H1 (cell line): Measurements from ENCODE around the gene OBSCN. TPM values are rescaled to one million over a fixed set of nuclear protein-coding genes. Genes with fewer than 3 reads are reported as not detected.
A peak's percentile ranks its signal among the peaks of the same experiment; 100 is the strongest.

Experiments used
- CTCF ChIA-PET: fragments of 300-600 bp; sonication (Branson Sonifier 250); formaldehyde crosslinking; loops from one replicate; lab custom pipeline; 2021; ENCODE audit not compliant: partially characterized antibody; lab: Charles Lee
- POLR2A ChIA-PET: fragments of 300-600 bp; sonication (Branson Sonifier 250); formaldehyde crosslinking; loops from one replicate; lab custom pipeline; 2021; ENCODE audit warnings: inconsistent platforms; ENCODE audit not compliant: partially characterized antibody; lab: Charles Lee
- DNase-seq, 2 experiments: peaks; one replicate each; pipeline versions ENCODE4 v3.0.0 to v3.0.0-alpha.2; 2010 to 2022; ENCODE audit warnings: low spot score in 2 of 2, low read depth in 1 of 2, mixed read lengths in 1 of 2
- FAIRE-seq: peaks from 2 replicates; lab custom pipeline; 2011; peaks lifted over from hg19 to GRCh38; lab: Jason Lieb, UNC
- H2AFZ ChIP-seq: 2 replicates; pipeline ENCODE4 v1.8.1; 2012; ENCODE audit warnings: low read length, inconsistent platforms
- H2AK5ac ChIP-seq: 2 replicates; pipeline ENCODE4 v1.6.1; 2013; ENCODE audit warnings: low read depth, low read length
- H2BK120ac ChIP-seq: replicated peaks from 2 replicates; pipeline ENCODE3; 2013; ENCODE audit warnings: low read depth, low read length, inconsistent platforms
- H2BK12ac ChIP-seq: 2 replicates; pipeline ENCODE4 v1.6.1; 2013; ENCODE audit warnings: low read depth, low read length
- H2BK15ac ChIP-seq: 2 replicates; pipeline ENCODE4 v1.6.1; 2013; ENCODE audit warnings: low read length
- H2BK20ac ChIP-seq: 2 replicates; pipeline ENCODE4 v1.6.1; 2013; ENCODE audit warnings: low read length
- H2BK5ac ChIP-seq: 2 replicates; pipeline ENCODE4 v1.6.1; 2013; ENCODE audit warnings: low read depth, low read length
- H3K14ac ChIP-seq: 2 replicates; pipeline ENCODE4 v1.6.1; 2013; ENCODE audit warnings: inconsistent platforms; ENCODE audit not compliant: insufficient read length
- H3K18ac ChIP-seq: 2 replicates; pipeline ENCODE4 v1.6.1; 2013; ENCODE audit warnings: low read length; ENCODE audit errors: extremely low read depth
- H3K23ac ChIP-seq: 2 replicates; pipeline ENCODE4 v1.6.1; 2013; ENCODE audit warnings: inconsistent platforms; ENCODE audit not compliant: insufficient read length
- H3K23me2 ChIP-seq: 2 replicates; pipeline ENCODE4 v1.6.1; 2013; ENCODE audit warnings: low read depth, low read length
- H3K27ac ChIP-seq: 2 replicates; pipeline ENCODE4 v1.6.1; 2011; ENCODE audit warnings: low read depth, low read length, inconsistent platforms
- H3K27me3 ChIP-seq, 4 experiments: replicated peaks in 1 of 4; 1 replicate in 1 of 4; 2 replicates in 3 of 4; pipeline versions ENCODE4 v1.6.1 to v1.8.1; 2011 to 2013; ENCODE audit warnings: low read length in 3 of 4, mild to moderate bottlenecking in 3 of 4, inconsistent platforms in 2 of 4, mixed read lengths in 2 of 4, moderate library complexity in 1 of 4; ENCODE audit not compliant: control insufficient read depth in 3 of 4, insufficient read depth in 3 of 4; ENCODE audit errors: extremely low read depth in 1 of 4
- H3K36me3 ChIP-seq, 4 experiments: 2 replicates each; pipeline versions ENCODE4 v1.6.1 to v1.8.1; 2011 to 2013; ENCODE audit warnings: mild to moderate bottlenecking in 4 of 4, low read length in 3 of 4, moderate library complexity in 2 of 4, control low read depth in 1 of 4, inconsistent platforms in 1 of 4; ENCODE audit not compliant: insufficient read depth in 4 of 4, control insufficient read depth in 2 of 4
- H3K4ac ChIP-seq: replicated peaks from 2 replicates; pipeline ENCODE3; 2013; ENCODE audit warnings: low read length, low read depth, mixed read lengths, inconsistent platforms; ENCODE audit not compliant: insufficient read length
- H3K4me1 ChIP-seq, 4 experiments: replicated peaks in 1 of 4; 1 replicate in 1 of 4; 2 replicates in 3 of 4; pipeline versions ENCODE4 v1.6.1 to v1.8.1; 2011 to 2013; ENCODE audit warnings: low read length in 3 of 4, inconsistent platforms in 2 of 4, mixed read lengths in 1 of 4; ENCODE audit not compliant: insufficient read depth in 4 of 4, control insufficient read depth in 3 of 4
- H3K4me2 ChIP-seq, 2 experiments: 2 replicates each; pipeline versions ENCODE4 v1.6.1 to v1.8.1; 2011 to 2013; ENCODE audit warnings: low read depth in 2 of 2, low read length in 2 of 2, control low read depth in 1 of 2, inconsistent platforms in 1 of 2, mild to moderate bottlenecking in 1 of 2; ENCODE audit not compliant: insufficient read depth in 1 of 2
- H3K4me3 ChIP-seq, 4 experiments: fragments of 200-600, 300-600 bp in 1 of 4; sonication (generic), shearing (Covaris generic), sonication (Bioruptor Twin) in 1 of 4; 2 replicates each; pipeline versions ENCODE4 v1.5.1 to v1.8.1; 2011 to 2016; ENCODE audit warnings: low read length in 4 of 4, low read depth in 3 of 4, control low read depth in 2 of 4, inconsistent platforms in 2 of 4, mild to moderate bottlenecking in 2 of 4, mixed read lengths in 1 of 4, moderate library complexity in 1 of 4; ENCODE audit not compliant: insufficient read depth in 2 of 4; ENCODE audit errors: extremely low read depth in 1 of 4
- H3K56ac ChIP-seq: replicated peaks from 2 replicates; pipeline ENCODE3; 2013; ENCODE audit warnings: low read depth, mild to moderate bottlenecking, mixed read lengths, low read length, inconsistent platforms; ENCODE audit not compliant: insufficient read length
- H3K79me1 ChIP-seq: 2 replicates; pipeline ENCODE4 v1.6.1; 2013; ENCODE audit warnings: low read depth, low read length, control low read depth
- H3K79me2 ChIP-seq, 2 experiments: 2 replicates each; pipeline versions ENCODE4 v1.6.1 to v1.8.1; 2012 to 2013; ENCODE audit warnings: low read length in 2 of 2, mild to moderate bottlenecking in 2 of 2, inconsistent platforms in 1 of 2; ENCODE audit not compliant: insufficient read depth in 2 of 2, control insufficient read depth in 1 of 2
- H3K9ac ChIP-seq, 4 experiments: replicated peaks in 1 of 4; 1 replicate in 1 of 4; 2 replicates in 3 of 4; pipeline versions ENCODE4 v1.6.1 to v1.8.1; 2011 to 2013; ENCODE audit warnings: low read depth in 3 of 4, low read length in 3 of 4, control low read depth in 2 of 4, mild to moderate bottlenecking in 2 of 4, moderate library complexity in 2 of 4, inconsistent platforms in 1 of 4; ENCODE audit errors: extremely low read depth in 1 of 4
- H3K9me3 ChIP-seq, 2 experiments: 2 replicates each; pipeline versions ENCODE4 v1.6.1 to v1.8.1; 2012 to 2013; ENCODE audit warnings: mild to moderate bottlenecking in 2 of 2, moderate library complexity in 2 of 2, control low read depth in 1 of 2, inconsistent platforms in 1 of 2, low read depth in 1 of 2, low read length in 1 of 2, mixed read lengths in 1 of 2; ENCODE audit not compliant: insufficient read depth in 2 of 2
- H4K20me1 ChIP-seq, 2 experiments: replicated peaks in 1 of 2; 2 replicates each; pipeline versions ENCODE3 to v1.8.1; 2011 to 2013; ENCODE audit warnings: inconsistent platforms in 2 of 2, low read length in 2 of 2, mild to moderate bottlenecking in 1 of 2; ENCODE audit not compliant: insufficient read depth in 2 of 2, control insufficient read depth in 1 of 2
- H4K5ac ChIP-seq: 2 replicates; pipeline ENCODE4 v1.6.1; 2013; ENCODE audit warnings: low read length, low read depth, mixed read lengths, inconsistent platforms; ENCODE audit not compliant: insufficient read length
- H4K8ac ChIP-seq: 2 replicates; pipeline ENCODE4 v1.8.0; 2013; ENCODE audit warnings: mild to moderate bottlenecking, moderate library complexity, low read length, inconsistent platforms; ENCODE audit not compliant: insufficient read depth; ENCODE audit errors: extremely low read depth
- H4K91ac ChIP-seq: replicated peaks from 2 replicates; pipeline ENCODE3; 2013; ENCODE audit warnings: low read length, mixed read lengths, inconsistent platforms; ENCODE audit not compliant: insufficient read length
- WGBS, 2 experiments: shearing (Covaris generic) in 1 of 2; methylation state at CpG; one replicate each; pipeline versions ENCODE4 v1.1.6 to v1.1.7; 2013 to 2015; ENCODE audit warnings: low lambda C conversion rate in 2 of 2, mixed read lengths in 2 of 2, inconsistent platforms in 1 of 2, low coverage in 1 of 2, missing lambda C conversion rate in 1 of 2; ENCODE audit not compliant: insufficient replicate concordance in 2 of 2, insufficient coverage in 1 of 2, insufficient read length in 1 of 2; ENCODE audit errors: extremely low coverage in 1 of 2, missing lambda C conversion rate in 1 of 2; 5-methylcytosine and 5-hydroxymethylcytosine counted together
- polyA plus RNA-seq, 7 experiments: library from polyadenylated mRNA; depleted of rRNA in 3 of 7; stranded (reverse) in 5 of 7; unstranded in 2 of 7; fragments of >200 nt in 5 of 7; fragments of 200-250 nt in 2 of 7; gene quantifications; 1 replicate in 5 of 7; 2 replicates in 1 of 7; 4 replicates in 1 of 7; pipeline versions ENCODE4 v1.2.1 to v1.2.3, GENCODE V29; 2011 to 2013; ENCODE audit warnings: missing spikeins in 2 of 7, mixed read lengths in 2 of 7
- total RNA-seq: library from RNA; stranded (reverse); fragmentation: NEBNext Ultra II Directional; extraction: Animal tissue kit (Norgen Biotek cat#: 25700); gene quantifications from 2 replicates; pipeline ENCODE4 v1.2.1, GENCODE V29; 2021

OBSCN gene
- total and polyA plus RNA-seq, 2 of the 8 experiments (the other 6 are each of a cell fraction or from before 2014, with no cell fraction given): 7.5 to 28.4 TPM

DNA sequence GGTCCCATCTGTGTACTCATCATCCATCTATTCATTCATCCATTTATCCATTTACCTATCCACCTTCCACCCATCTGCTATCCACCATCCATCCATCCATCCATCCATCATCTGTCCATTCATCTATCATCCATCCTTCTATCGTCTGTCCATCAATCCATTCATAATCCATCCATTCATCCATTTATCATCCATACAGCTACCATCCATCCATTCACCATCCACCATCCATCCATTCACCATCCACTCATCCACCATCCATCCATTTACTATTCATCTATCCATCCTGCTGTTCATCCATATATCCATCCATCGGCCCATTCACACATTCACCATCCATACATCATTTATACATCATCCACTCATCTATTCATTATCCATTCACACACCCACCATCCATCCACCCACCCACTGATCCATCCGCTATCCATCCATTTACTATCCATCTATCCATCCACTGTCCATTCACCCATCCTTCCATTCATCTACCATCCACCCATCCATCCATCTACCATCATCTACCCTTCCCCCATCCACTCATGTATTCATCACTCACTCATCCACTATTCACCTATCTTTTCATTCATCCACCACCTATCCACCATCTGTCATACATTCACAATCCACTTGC, 102.4 kb downstream of the OBSCN start:
- Histone ChIP-seq H3K9me3 (peaks cover 7 to 9% of the 10 kb centered on the region in 2 experiments; a peak in 3 of 4 replicates), H3K79me2 (no peaks in the 10 kb centered on the region), H3K14ac (no peak overlapping the region), H2AFZ (no peak overlapping the region), H2BK12ac (no peak overlapping the region), H3K27ac (no peak overlapping the region), H4K91ac (no peak overlapping the region), H3K27me3 (no peaks in the 10 kb centered on the region; a peak in 1 of 7 replicates), H3K4me1 (no peaks in the 10 kb centered on the region), H4K8ac (no peak overlapping the region), H4K5ac (no peak overlapping the region), H3K79me1 (no peaks in the 10 kb centered on the region), H3K23me2 (peaks cover 11% of the 10 kb centered on the region; the same call in 1 of the 2 replicates), H3K23ac (no peak overlapping the region), H2BK120ac (no peak overlapping the region), H3K36me3 (no peaks in the 10 kb centered on the region; a peak in 1 of 8 replicates), H3K18ac (no peak overlapping the region), H4K20me1 (peaks cover 0 to 7% of the 10 kb centered on the region in 2 experiments), H2BK15ac (no peak overlapping the region), H3K4me3 (no peak overlapping the region), H3K9ac (no peak overlapping the region), H3K56ac (peak overlapping the region; percentile 49), H2BK20ac (no peak overlapping the region), H2BK5ac (no peak overlapping the region), H3K4me2 (no peak overlapping the region), H2AK5ac (no peak overlapping the region), H3K4ac (no peak overlapping the region)
- WGBS, 2 experiments: 88 to 100% methylated on average over 2 to 3 of the region's 3 CpGs
- DNase-seq (no peak), FAIRE-seq (no peak)
- POLR2A ChIA-PET: interaction anchor here (1.6 kb wide), 1 partner anchor 20 kb away, joined by 3 read pairs; no protein-coding TSS in a partner anchor
- CTCF ChIA-PET: interaction anchor here (1.4 to 2.7 kb wide), 4 partner anchors 14 to 49 kb away, joined by 3 to 19 read pairs (median 6); no protein-coding TSS in a partner anchor
